Right lobe of liver (tissue), 6 donors: ENCODE results near the gene SOBP. TPM values are rescaled to one million over a fixed set of nuclear protein-coding genes. Genes with fewer than 3 reads are reported as not detected.

ENCODE experiments used
- ATAC-seq, 4 donors: fragments of 200-7000 bp; cut with Tn5 transposase; one replicate each; pipeline ENCODE4 v1.9.1; 2020; ENCODE audit warnings: mild to moderate bottlenecking in 4 of 4, moderate library complexity in 4 of 4
- DNase-seq, 3 donors: peaks; one replicate each; pipeline ENCODE4 v3.0.0-alpha.2; 2020
- H3K27ac ChIP-seq, 3 donors: fragments of 200-600 bp; one replicate each; pipeline ENCODE4 v1.8.0; 2022
- H3K27me3 ChIP-seq, 2 donors: fragments of 200-600 bp; one replicate each; pipeline ENCODE4 v1.8.0; 2022
- H3K36me3 ChIP-seq, 4 donors: fragments of 200-600 bp; sonication (generic) in 1 of 4; one replicate each; pipeline versions ENCODE4 v1.5.1 to v1.8.0; 2017 to 2022; ENCODE audit warnings: control low read depth in 1 of 4
- H3K4me1 ChIP-seq, 4 donors: fragments of 200-600 bp; sonication (generic) in 1 of 4; one replicate each; pipeline versions ENCODE4 v1.5.1 to v1.8.0; 2017 to 2022; ENCODE audit warnings: control low read depth in 1 of 4
- H3K4me3 ChIP-seq, 3 donors: fragments of 200-600 bp; one replicate each; pipeline ENCODE4 v1.8.0; 2022
- H3K9me3 ChIP-seq, 4 donors: fragments of 200-600 bp; sonication (generic) in 1 of 4; one replicate each; pipeline versions ENCODE4 v1.5.1 to v1.8.0; 2017 to 2022; ENCODE audit warnings: control low read depth in 1 of 4
- POLR2A ChIP-seq: fragments of 450-650 bp; IDR thresholded peaks from one replicate; pipeline ENCODE4 v1.6.1; 2017; ENCODE audit warnings: antibody characterized with exemption, mild to moderate bottlenecking
- WGBS: methylation state at CpG from one replicate; pipeline ENCODE4 v1.1.6; 2018; ENCODE audit warnings: low coverage, low lambda C conversion rate; ENCODE audit not compliant: insufficient coverage; ENCODE audit errors: missing lambda C conversion rate; 5-methylcytosine and 5-hydroxymethylcytosine counted together
- intact Hi-C, 2 donors: fragments of 100-400 bp; cut with DNase I; formaldehyde crosslinking; loops; one replicate each; pipeline versions ENCODE4 v1.11.2 to v1.14.1; 2022
- total RNA-seq, 6 experiments: library from RNA; depleted of rRNA in 2 of 6; stranded (reverse); fragments of >200 nt in 2 of 6; fragmentation: NEBNext Ultra II Directional in 3 of 6; extraction: Animal tissue kit (Norgen Biotek cat#: 25700) in 3 of 6; gene quantifications; one replicate each; pipeline versions ENCODE4 v1.1.0 to v1.2.4, GENCODE V29; 2016 to 2023
- TF ChIP-seq, protein P1 (sequence below), 4 donors: fragments of 200-600 bp in 3 of 4; fragments of 450-650 bp in 1 of 4; IDR thresholded peaks; one replicate each; pipeline versions ENCODE4 v1.5.1 to v1.8.0; 2016 to 2022; ENCODE audit warnings: antibody characterized with exemption in 4 of 4, mild to moderate bottlenecking in 2 of 4
- donor health status: DM: no; HTN: yes; CAD: no.
- donor health status: DM: no; HTN: no; CAD: no.
- donor health status: DM: no; HTN: no; CAD: no.
- donor health status: DM: no; HTN: yes; CAD: no.
- donor health status: DM: no; HTN: yes; CAD: no.

SOBP gene
- total RNA-seq, 6 experiments from 2014 or later: 1.3 to 3.5 (median 1.6) TPM

DNA sequence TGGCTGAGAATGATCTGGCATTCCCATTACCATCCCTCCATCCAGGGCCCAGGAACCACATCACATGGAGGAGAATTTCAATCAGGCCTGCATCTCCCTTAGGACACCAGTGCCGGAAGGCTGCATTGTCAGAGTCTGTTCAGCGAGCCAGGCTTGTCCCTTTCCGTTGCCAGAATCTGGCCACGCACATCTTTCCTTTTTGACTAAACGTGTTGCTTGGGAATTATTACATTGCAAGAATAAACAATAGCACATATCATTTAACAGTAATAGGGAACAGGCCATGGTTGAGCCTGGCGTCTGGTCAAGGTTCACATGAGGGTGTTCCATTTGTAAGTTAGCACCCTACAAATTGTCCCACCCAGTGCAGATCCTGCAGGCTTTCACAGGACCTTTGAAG is 42.8 kb downstream of the SOBP start:
- Histone ChIP-seq H3K36me3 (no peaks in the 10 kb centered on the region), H3K9me3 (no peaks in the 10 kb centered on the region), H3K4me3 (no peak overlapping the region), H3K4me1 (no peaks in the 10 kb centered on the region), H3K27ac (no peak overlapping the region), H3K27me3 (no peaks in the 10 kb centered on the region)
- DNase-seq: no peak
- no peak for TF ChIP-seq POLR2A
- TF ChIP-seq, protein P1, sequence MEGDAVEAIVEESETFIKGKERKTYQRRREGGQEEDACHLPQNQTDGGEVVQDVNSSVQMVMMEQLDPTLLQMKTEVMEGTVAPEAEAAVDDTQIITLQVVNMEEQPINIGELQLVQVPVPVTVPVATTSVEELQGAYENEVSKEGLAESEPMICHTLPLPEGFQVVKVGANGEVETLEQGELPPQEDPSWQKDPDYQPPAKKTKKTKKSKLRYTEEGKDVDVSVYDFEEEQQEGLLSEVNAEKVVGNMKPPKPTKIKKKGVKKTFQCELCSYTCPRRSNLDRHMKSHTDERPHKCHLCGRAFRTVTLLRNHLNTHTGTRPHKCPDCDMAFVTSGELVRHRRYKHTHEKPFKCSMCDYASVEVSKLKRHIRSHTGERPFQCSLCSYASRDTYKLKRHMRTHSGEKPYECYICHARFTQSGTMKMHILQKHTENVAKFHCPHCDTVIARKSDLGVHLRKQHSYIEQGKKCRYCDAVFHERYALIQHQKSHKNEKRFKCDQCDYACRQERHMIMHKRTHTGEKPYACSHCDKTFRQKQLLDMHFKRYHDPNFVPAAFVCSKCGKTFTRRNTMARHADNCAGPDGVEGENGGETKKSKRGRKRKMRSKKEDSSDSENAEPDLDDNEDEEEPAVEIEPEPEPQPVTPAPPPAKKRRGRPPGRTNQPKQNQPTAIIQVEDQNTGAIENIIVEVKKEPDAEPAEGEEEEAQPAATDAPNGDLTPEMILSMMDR (IDR thresholded peaks at IDR 0.05): no peak
- no peak for ATAC-seq
- WGBS: 83% methylated on average over 2 of the region's 6 CpGs
- intact Hi-C loops: no loop called here

DNA sequence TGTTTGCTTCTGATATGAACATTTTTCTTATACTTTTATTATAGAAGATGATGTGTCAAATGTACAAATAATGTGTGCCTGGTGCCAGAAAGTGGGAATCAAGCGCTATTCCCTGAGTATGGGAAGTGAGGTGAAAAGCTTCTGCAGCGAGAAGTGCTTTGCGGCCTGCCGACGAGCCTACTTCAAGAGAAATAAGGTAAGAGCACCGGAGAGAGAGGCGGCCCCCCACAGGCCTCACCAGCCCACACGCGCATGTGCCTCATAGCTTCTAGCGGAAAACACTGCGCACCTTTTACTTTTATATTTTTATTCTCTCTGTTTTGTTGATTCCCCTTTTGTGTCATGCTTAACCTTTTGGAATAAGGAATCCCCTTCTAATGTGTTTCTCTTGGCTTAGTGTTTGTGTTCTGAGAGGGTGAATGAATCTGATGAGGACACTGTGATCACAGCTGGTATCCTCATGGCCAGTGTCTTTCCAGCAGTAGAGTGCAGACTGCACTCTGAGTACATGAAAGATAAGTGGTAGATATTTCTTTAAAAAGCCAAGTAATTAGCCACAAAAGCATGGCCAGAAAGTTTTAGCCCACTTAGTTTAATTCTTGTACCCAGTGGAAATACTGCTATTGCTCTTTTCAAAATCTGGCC is 43.6 kb downstream of the SOBP start:
- no peak overlapping the region for H3K4me3 ChIP-seq
- no peak for DNase-seq
- 96% methylated on average over 4 of the region's 11 CpGs for WGBS
- H3K27ac ChIP-seq: no peak overlapping the region
- no peaks in the 10 kb centered on the region for H3K9me3 ChIP-seq
- no peaks in the 10 kb centered on the region for H3K27me3 ChIP-seq
- intact Hi-C loops: no loop called here
- no peaks in the 10 kb centered on the region for H3K36me3 ChIP-seq
- TF ChIP-seq, protein P1 (IDR thresholded peaks at IDR 0.05): no peak
- no peak for TF ChIP-seq POLR2A
- H3K4me1 ChIP-seq: peaks cover 0 to 4% (median 2%) of the 10 kb centered on the region in 4 donors
- ATAC-seq: no peak

DNA sequence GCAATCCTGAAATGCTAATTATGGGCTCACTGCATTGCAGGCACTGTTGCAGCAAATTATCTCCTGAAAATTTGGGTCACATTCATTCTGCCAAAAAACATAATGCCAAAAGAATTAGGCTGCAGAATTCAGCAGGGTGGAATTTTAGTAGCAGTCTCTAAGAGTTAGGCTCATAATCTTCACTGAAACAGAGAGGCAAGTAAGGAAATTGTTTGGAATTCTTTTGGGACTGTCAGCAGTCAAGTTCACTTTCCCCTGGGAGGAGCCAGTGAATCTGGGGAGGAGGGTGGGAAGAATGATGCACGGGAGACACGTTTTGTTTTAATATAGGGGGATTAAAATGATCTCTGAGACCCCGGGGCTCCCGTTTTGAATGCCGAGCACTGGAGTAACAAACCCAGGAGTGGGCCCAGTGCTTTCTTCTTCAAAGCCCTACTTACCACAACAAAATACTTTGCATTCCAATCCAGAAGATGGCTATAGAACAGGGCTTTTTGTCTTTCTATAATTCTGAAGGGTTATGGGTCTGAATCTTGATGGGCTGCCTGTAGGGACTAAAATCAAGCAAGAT is 44.7 kb downstream of the SOBP start:
- intact Hi-C loops: no loop called here
- TF ChIP-seq POLR2A: no peak
- TF ChIP-seq, protein P1 (IDR thresholded peaks at IDR 0.05): no peak
- DNase-seq: no peak
- H3K9me3 ChIP-seq: no peaks in the 10 kb centered on the region
- no peaks in the 10 kb centered on the region for H3K27me3 ChIP-seq
- no peaks in the 10 kb centered on the region for H3K36me3 ChIP-seq
- peaks cover 0 to 11% (median 6%) of the 10 kb centered on the region in 4 donors for H3K4me1 ChIP-seq
- 81% methylated on average over 5 of the region's 5 CpGs for WGBS
- no peak for ATAC-seq
- H3K4me3 ChIP-seq: no peak overlapping the region
- H3K27ac ChIP-seq: no peak overlapping the region

DNA sequence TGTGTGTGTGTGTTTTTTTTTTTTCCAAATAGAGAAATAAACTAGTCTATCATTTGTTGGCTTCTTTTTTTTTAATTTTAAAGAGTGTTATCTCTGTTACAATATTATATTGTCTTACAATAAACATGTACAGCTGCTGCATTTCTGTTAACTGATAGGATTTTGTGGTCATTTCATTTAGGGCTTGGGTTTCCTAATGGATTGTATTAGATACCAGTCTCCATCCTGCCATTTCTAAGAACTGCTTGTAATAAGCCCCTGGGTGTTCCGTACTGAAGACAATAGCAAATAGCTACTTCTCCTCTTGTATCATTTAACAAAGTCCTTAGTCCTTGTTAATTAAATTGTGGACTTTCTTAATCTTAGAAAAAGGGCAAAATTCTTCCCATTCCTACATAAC is 45.7 kb downstream of the SOBP start:
- H3K4me3 ChIP-seq: no peak overlapping the region
- no peak for ATAC-seq
- H3K4me1 ChIP-seq: peaks cover 0 to 17% (median 9%) of the 10 kb centered on the region in 4 donors
- DNase-seq: no peak
- no peaks in the 10 kb centered on the region for H3K36me3 ChIP-seq
- intact Hi-C loops: no loop called here
- TF ChIP-seq, protein P1 (IDR thresholded peaks at IDR 0.05): no peak
- no peak for TF ChIP-seq POLR2A
- H3K27ac ChIP-seq: no peak overlapping the region
- H3K9me3 ChIP-seq: no peaks in the 10 kb centered on the region
- WGBS: 100% methylated on average over 1 of the region's 1 CpG
- no peaks in the 10 kb centered on the region for H3K27me3 ChIP-seq
